ENCODE measurements around the gene SEC14L2. TPM values are rescaled to one million over a fixed set of nuclear protein-coding genes. Genes with fewer than 3 reads are reported as not detected.

Gene SEC14L2
- polyA plus RNA-seq, 4 donors = 19.7 to 57.0 (median 36.8) TPM

DNA sequence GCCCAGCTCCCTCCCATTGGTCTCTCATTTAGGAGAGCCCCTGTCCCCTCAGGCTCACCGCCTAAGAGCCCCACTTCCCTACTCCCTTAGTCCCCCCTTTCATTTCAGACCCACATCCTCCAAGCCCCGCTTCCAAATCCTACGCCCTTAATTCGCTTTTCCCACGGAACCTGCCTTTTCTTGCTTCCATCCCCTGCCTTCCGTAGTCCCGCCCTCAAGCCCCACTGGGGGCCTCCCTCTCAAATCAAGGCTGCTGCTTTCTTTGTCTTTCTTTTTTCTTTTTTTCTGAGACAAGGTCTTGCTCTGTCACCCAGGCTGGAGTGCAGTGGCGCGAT, 39.6 kb upstream of the SEC14L2 start:
- Histone ChIP-seq H3K9me3 (ENCODE audit: control insufficient read depth in 2 of 2, insufficient read depth in 1 of 2, low read depth in 1 of 2, low read length in 1 of 2) (no peaks in the 10 kb centered on the region), H3K27ac (ENCODE audit: low read depth in 1 of 3, low read length in 2 of 3) (peak overlapping the region in 1 of 3 donors; percentile 39), H3K36me3 (ENCODE audit: control insufficient read depth in 3 of 3, insufficient read depth in 2 of 3, low read depth in 1 of 3, low read length in 3 of 3) (peaks cover under 1 to 24% (median 6%) of the 10 kb centered on the region in 3 donors), H3K4me3 (ENCODE audit: low read depth in 1 of 3, low read length in 3 of 3) (peak overlapping the region; percentile 56 to 99 (median 61)), H3K4me1 (ENCODE audit: control insufficient read depth in 3 of 3, insufficient read depth in 2 of 3, low read depth in 1 of 3, low read length in 2 of 3) (peaks cover 3 to 34% (median 10%) of the 10 kb centered on the region in 3 donors), H3K27me3 (ENCODE audit: control insufficient read depth in 3 of 3, insufficient read depth in 3 of 3, low read length in 3 of 3) (no peaks in the 10 kb centered on the region)
- 4% methylated on average over 9 of the region's 9 CpGs for WGBS, 3 donors
- FAIRE-seq (no peak), DNase-seq (no peak)

DNA sequence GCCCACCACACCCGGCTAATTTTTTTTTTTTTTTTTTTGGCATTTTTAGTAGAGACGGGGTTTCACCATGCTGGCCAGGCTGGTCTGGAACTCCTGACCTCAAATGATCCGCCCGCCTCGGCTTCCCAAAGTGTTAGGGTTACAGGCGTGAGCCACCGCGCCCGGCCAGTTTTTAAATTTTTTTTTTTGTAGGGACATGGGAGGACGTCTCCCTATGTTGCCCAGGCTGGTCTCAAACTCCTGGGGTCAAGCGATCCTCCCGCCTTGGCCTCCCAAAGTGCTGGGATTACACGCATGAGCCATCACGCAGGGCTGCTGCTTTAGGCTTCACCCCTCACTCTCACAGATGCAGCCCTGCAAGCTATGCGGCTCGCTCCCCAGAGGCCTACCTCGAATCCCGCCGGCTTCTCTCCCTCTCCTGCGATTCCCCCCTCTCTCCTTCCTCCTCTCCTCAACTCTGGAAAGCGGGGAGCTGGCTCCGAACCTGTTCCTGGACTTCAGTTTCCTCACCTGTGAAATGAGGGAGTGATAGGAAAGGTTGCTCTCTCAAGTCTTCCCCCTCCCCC, 39.1 kb upstream of the SEC14L2 start:
- no peaks in the 10 kb centered on the region for H3K27me3 ChIP-seq (ENCODE audit: control insufficient read depth in 3 of 3, insufficient read depth in 3 of 3, low read length in 3 of 3)
- H3K36me3 ChIP-seq (ENCODE audit: control insufficient read depth in 3 of 3, insufficient read depth in 2 of 3, low read depth in 1 of 3, low read length in 3 of 3) = peaks cover 0 to 24% (median 1%) of the 10 kb centered on the region in 3 donors
- H3K4me1 ChIP-seq (ENCODE audit: control insufficient read depth in 3 of 3, insufficient read depth in 2 of 3, low read depth in 1 of 3, low read length in 2 of 3) = peaks cover 3 to 34% (median 10%) of the 10 kb centered on the region in 3 donors
- H3K9me3 ChIP-seq (ENCODE audit: control insufficient read depth in 2 of 2, insufficient read depth in 1 of 2, low read depth in 1 of 2, low read length in 1 of 2) = no peaks in the 10 kb centered on the region
- H3K4me3 ChIP-seq (ENCODE audit: low read depth in 1 of 3, low read length in 3 of 3) = no peak overlapping the region
- H3K27ac ChIP-seq (ENCODE audit: low read depth in 1 of 3, low read length in 2 of 3) = no peak overlapping the region
- DNase-seq (no peak), FAIRE-seq (no peak)
- 60 to 77% (median 74%) methylated on average over 20 to 22 of the region's 22 CpGs for WGBS, 3 donors

DNA sequence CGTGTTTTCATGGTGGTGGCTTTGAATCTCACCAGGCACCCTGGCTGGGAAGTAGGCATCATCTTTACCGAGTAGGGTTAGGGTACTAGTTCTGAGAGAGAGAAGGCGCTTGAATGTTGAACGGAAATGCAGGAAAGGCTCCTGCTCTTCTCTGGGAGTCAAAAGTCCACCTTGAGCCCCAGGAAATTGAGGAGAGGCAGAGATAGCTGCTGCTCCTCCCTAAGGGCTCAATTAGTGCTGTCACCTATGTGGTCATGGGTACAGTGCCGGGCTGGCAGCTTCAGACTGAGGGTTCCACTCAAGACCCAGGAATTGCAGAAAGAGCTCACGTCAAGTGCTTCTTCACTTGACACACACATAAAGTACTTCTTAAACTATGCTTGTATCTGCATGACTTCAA, 38.3 kb upstream of the SEC14L2 start:
- H3K4me3 ChIP-seq (ENCODE audit: low read depth in 1 of 3, low read length in 3 of 3) = no peak overlapping the region
- peaks cover 0 to 26% (median 0%) of the 10 kb centered on the region in 3 donors for H3K36me3 ChIP-seq (ENCODE audit: control insufficient read depth in 3 of 3, insufficient read depth in 2 of 3, low read depth in 1 of 3, low read length in 3 of 3)
- H3K27ac ChIP-seq (ENCODE audit: low read depth in 1 of 3, low read length in 2 of 3) = no peak overlapping the region
- peaks cover 3 to 34% (median 10%) of the 10 kb centered on the region in 3 donors for H3K4me1 ChIP-seq (ENCODE audit: control insufficient read depth in 3 of 3, insufficient read depth in 2 of 3, low read depth in 1 of 3, low read length in 2 of 3)
- 72 to 77% (median 74%) methylated on average over 6 of the region's 6 CpGs for WGBS, 3 donors
- FAIRE-seq (no peak), DNase-seq (peak in 1 of 2 donors; percentile 52)
- no peaks in the 10 kb centered on the region for H3K27me3 ChIP-seq (ENCODE audit: control insufficient read depth in 3 of 3, insufficient read depth in 3 of 3, low read length in 3 of 3)
- no peaks in the 10 kb centered on the region for H3K9me3 ChIP-seq (ENCODE audit: control insufficient read depth in 2 of 2, insufficient read depth in 1 of 2, low read depth in 1 of 2, low read length in 1 of 2)

DNA sequence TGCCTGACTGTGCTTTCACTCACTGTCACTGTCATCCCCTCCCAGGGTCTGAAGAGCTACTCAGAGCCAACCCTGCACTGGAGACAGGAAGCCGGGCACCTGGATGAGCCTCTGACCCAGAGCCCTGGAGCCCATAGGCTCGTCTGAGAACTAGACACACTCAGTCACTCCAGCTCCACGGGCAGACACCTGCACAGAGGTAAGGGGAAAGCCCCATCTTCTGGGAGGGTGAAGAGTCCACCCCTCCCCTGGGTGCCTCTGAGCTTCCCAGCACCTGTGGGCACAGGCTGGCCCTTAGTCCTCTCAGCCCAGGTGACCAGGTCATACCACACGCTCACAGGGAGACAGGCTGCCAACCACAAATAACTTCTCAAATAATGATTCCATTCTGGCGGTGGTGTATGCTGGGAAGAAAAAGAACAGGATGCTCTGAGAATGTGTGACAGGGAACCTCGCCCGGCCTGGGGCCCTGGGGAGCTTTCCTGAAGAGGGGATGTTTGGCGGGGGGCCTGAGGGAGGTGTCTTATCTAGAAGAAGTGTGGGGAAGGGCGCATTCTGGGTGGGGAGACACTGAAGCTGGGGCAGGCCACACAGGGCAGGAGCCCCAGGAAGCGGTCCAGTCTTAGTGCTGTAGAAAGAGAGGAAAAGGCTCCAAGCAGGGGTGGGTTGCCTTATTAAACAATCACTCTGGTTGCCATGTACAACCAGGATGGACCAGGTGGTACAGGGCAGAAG, 34.7 kb upstream of the SEC14L2 start:
- Histone ChIP-seq H3K27ac (ENCODE audit: low read depth in 1 of 3, low read length in 2 of 3) (no peak overlapping the region), H3K27me3 (ENCODE audit: control insufficient read depth in 3 of 3, insufficient read depth in 3 of 3, low read length in 3 of 3) (no peaks in the 10 kb centered on the region), H3K9me3 (ENCODE audit: control insufficient read depth in 2 of 2, insufficient read depth in 1 of 2, low read depth in 1 of 2, low read length in 1 of 2) (no peaks in the 10 kb centered on the region), H3K4me1 (ENCODE audit: control insufficient read depth in 3 of 3, insufficient read depth in 2 of 3, low read depth in 1 of 3, low read length in 2 of 3) (peaks cover 0 to 17% (median 0%) of the 10 kb centered on the region in 3 donors), H3K4me3 (ENCODE audit: low read depth in 1 of 3, low read length in 3 of 3) (no peak overlapping the region), H3K36me3 (ENCODE audit: control insufficient read depth in 3 of 3, insufficient read depth in 2 of 3, low read depth in 1 of 3, low read length in 3 of 3) (peaks cover 0 to 33% (median 0%) of the 10 kb centered on the region in 3 donors)
- FAIRE-seq (no peak), DNase-seq (no peak)
- 79 to 88% (median 85%) methylated on average over 10 of the region's 10 CpGs for WGBS, 3 donors

DNA sequence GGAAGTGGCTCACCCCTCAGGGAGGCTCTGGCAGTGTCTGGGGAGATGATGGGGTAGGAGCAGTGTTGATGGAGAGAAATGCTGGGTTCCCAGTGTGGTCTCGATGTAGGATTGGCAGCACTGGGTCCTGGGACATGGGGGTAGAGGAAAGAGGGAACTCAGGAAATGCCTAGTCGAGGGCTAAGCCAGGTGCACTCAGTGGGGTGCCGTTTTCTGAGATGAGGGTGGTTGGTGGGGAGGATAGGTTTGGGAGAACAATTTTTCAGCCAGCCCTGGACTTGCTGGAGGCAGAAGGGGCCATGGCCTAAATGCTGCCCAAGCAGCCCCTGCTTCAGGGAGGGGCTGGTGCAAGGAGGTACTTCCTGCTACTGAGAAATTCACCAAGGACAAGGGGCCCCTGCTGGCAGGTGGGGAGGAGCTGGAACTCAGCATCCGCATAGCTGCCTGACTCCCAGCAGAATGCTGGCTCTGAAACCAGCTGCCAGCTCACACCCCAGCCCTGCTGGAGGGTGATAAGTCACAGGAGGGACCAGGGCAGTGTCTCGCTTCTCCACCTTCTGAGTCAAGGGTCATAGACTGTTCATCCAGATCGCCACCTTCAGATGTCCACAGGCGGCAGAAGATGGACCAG, 34.1 kb upstream of the SEC14L2 start:
- H3K36me3 ChIP-seq (ENCODE audit: control insufficient read depth in 3 of 3, insufficient read depth in 2 of 3, low read depth in 1 of 3, low read length in 3 of 3) = peaks cover 0 to 33% (median 0%) of the 10 kb centered on the region in 3 donors
- FAIRE-seq = no peak
- H3K27ac ChIP-seq (ENCODE audit: low read depth in 1 of 3, low read length in 2 of 3) = no peak overlapping the region
- no peaks in the 10 kb centered on the region for H3K27me3 ChIP-seq (ENCODE audit: control insufficient read depth in 3 of 3, insufficient read depth in 3 of 3, low read length in 3 of 3)
- H3K4me1 ChIP-seq (ENCODE audit: control insufficient read depth in 3 of 3, insufficient read depth in 2 of 3, low read depth in 1 of 3, low read length in 2 of 3) = peaks cover 0 to 15% (median 0%) of the 10 kb centered on the region in 3 donors
- DNase-seq = no peak
- H3K4me3 ChIP-seq (ENCODE audit: low read depth in 1 of 3, low read length in 3 of 3) = no peak overlapping the region
- 70 to 82% (median 80%) methylated on average over 7 of the region's 7 CpGs for WGBS, 3 donors
- H3K9me3 ChIP-seq (ENCODE audit: control insufficient read depth in 2 of 2, insufficient read depth in 1 of 2, low read depth in 1 of 2, low read length in 1 of 2) = no peaks in the 10 kb centered on the region

DNA sequence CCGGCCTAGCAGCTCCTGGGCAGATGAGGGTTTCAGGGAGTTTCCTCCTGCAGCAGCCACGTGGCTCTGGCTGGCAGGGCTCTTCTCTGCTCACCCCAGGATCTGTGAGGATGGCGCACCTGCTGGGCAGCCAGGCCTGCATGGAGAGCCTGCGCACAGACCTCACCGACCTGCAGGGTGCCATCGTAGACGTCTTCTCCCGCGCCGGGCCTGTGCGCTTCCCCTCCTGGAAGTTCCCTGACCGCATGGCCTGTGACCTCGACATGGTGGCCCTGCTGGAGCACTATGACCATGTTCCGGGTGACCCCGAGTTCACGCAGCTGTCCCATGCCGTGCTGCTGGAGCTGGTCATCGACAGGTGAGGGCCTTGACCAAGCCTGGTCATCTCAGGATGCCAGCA, 30.9 kb upstream of the SEC14L2 start:
- DNase-seq (no peak), FAIRE-seq (no peak)
- H3K36me3 ChIP-seq (ENCODE audit: control insufficient read depth in 3 of 3, insufficient read depth in 2 of 3, low read depth in 1 of 3, low read length in 3 of 3) = peaks cover 0 to 48% (median 0%) of the 10 kb centered on the region in 3 donors
- no peaks in the 10 kb centered on the region for H3K9me3 ChIP-seq (ENCODE audit: control insufficient read depth in 2 of 2, insufficient read depth in 1 of 2, low read depth in 1 of 2, low read length in 1 of 2)
- H3K27me3 ChIP-seq (ENCODE audit: control insufficient read depth in 3 of 3, insufficient read depth in 3 of 3, low read length in 3 of 3) = no peaks in the 10 kb centered on the region
- WGBS, 3 donors = 92 to 93% (median 93%) methylated on average over 18 of the region's 18 CpGs
- H3K4me3 ChIP-seq (ENCODE audit: low read depth in 1 of 3, low read length in 3 of 3) = no peak overlapping the region
- H3K27ac ChIP-seq (ENCODE audit: low read depth in 1 of 3, low read length in 2 of 3) = no peak overlapping the region
- H3K4me1 ChIP-seq (ENCODE audit: control insufficient read depth in 3 of 3, insufficient read depth in 2 of 3, low read depth in 1 of 3, low read length in 2 of 3) = no peaks in the 10 kb centered on the region

DNA sequence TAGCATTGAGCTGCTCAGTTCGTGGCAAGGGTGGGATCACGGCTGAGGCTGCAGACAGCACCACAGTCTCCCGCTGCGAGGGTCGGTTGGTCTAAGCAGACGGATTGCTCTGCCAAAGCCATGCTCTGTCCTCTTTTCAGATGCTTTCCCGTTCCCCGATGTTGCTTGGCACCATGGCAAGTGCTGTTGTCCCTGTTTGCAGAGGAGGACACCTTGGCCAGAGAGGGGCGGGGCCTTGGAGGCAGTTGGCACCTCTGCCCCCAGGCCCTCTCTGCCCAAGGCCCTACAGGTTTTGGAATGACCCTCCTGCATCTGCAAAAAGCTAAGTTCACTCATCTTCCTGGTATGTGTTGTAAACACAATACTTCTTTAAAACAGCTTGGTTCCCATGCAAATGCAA, 28.4 kb upstream of the SEC14L2 start:
- no peak overlapping the region for H3K27ac ChIP-seq (ENCODE audit: low read depth in 1 of 3, low read length in 2 of 3)
- H3K4me3 ChIP-seq (ENCODE audit: low read depth in 1 of 3, low read length in 3 of 3) = no peak overlapping the region
- H3K4me1 ChIP-seq (ENCODE audit: control insufficient read depth in 3 of 3, insufficient read depth in 2 of 3, low read depth in 1 of 3, low read length in 2 of 3) = no peaks in the 10 kb centered on the region
- DNase-seq = no peak
- FAIRE-seq = no peak
- no peaks in the 10 kb centered on the region for H3K9me3 ChIP-seq (ENCODE audit: control insufficient read depth in 2 of 2, insufficient read depth in 1 of 2, low read depth in 1 of 2, low read length in 1 of 2)
- H3K36me3 ChIP-seq (ENCODE audit: control insufficient read depth in 3 of 3, insufficient read depth in 2 of 3, low read depth in 1 of 3, low read length in 3 of 3) = peaks cover 0 to 32% (median 0%) of the 10 kb centered on the region in 3 donors
- WGBS, 3 donors = 91 to 93% (median 92%) methylated on average over 9 of the region's 9 CpGs
- no peaks in the 10 kb centered on the region for H3K27me3 ChIP-seq (ENCODE audit: control insufficient read depth in 3 of 3, insufficient read depth in 3 of 3, low read length in 3 of 3)

DNA sequence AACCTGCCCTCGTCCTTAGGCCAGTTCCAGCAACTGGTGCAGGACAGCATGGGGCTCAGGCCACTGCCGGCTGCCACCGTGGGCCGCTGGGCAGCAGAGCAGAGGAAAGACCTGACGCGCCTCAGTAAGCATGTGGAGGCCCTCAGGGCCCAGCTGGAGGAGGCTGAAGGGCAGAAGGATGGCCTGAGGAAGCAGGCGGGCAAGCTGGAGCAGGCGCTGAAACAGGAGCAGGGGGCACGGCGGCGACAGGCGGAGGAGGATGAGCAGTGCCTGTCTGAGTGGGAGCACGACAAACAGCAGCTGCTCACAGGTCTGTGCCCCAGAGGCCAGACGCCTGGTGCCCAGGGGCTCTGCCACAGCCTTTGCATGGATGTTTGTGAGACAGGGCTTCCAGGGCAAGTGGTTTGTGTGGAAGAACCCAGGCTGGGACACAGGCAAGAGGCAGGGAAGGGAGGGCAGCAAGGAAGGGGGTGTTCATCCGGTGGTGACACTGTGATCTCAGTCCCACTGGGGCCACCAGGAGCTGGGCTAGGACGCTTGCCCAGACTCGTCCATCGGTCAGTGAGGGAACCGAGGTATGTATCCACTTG, 26.1 kb upstream of the SEC14L2 start:
- FAIRE-seq = no peak
- 89 to 98% (median 90%) methylated on average over 19 of the region's 19 CpGs for WGBS, 3 donors

More for the DNA sequence above, 26.1 kb upstream of the SEC14L2 start:
- Histone ChIP-seq H3K9me3 (ENCODE audit: control insufficient read depth in 2 of 2, insufficient read depth in 1 of 2, low read depth in 1 of 2, low read length in 1 of 2) (no peaks in the 10 kb centered on the region), H3K4me3 (ENCODE audit: low read depth in 1 of 3, low read length in 3 of 3) (no peak overlapping the region), H3K4me1 (ENCODE audit: control insufficient read depth in 3 of 3, insufficient read depth in 2 of 3, low read depth in 1 of 3, low read length in 2 of 3) (no peaks in the 10 kb centered on the region), H3K27me3 (ENCODE audit: control insufficient read depth in 3 of 3, insufficient read depth in 3 of 3, low read length in 3 of 3) (no peaks in the 10 kb centered on the region), H3K27ac (ENCODE audit: low read depth in 1 of 3, low read length in 2 of 3) (no peak overlapping the region), H3K36me3 (ENCODE audit: control insufficient read depth in 3 of 3, insufficient read depth in 2 of 3, low read depth in 1 of 3, low read length in 3 of 3) (peaks cover 0 to 36% (median 0%) of the 10 kb centered on the region in 3 donors)
- no peak for DNase-seq
